H1 (cell line): Measurements from ENCODE around the gene SF3B6. TPM values are rescaled to one million over a fixed set of nuclear protein-coding genes. Genes with fewer than 3 reads are reported as not detected.

ENCODE experiments used
- CTCF ChIA-PET: fragments of 300-600 bp; sonication (Branson Sonifier 250); formaldehyde crosslinking; loops from one replicate; lab custom pipeline; 2021; ENCODE audit not compliant: partially characterized antibody; lab: Charles Lee
- POLR2A ChIA-PET: fragments of 300-600 bp; sonication (Branson Sonifier 250); formaldehyde crosslinking; loops from one replicate; lab custom pipeline; 2021; ENCODE audit warnings: inconsistent platforms; ENCODE audit not compliant: partially characterized antibody; lab: Charles Lee
- DNase-seq, 2 experiments: peaks; one replicate each; pipeline versions ENCODE4 v3.0.0 to v3.0.0-alpha.2; 2010 to 2022; ENCODE audit warnings: low spot score in 2 of 2, low read depth in 1 of 2, mixed read lengths in 1 of 2
- FAIRE-seq: peaks from 2 replicates; lab custom pipeline; 2011; peaks lifted over from hg19 to GRCh38; lab: Jason Lieb, UNC
- H2AFZ ChIP-seq: 2 replicates; pipeline ENCODE4 v1.8.1; 2012; ENCODE audit warnings: low read length, inconsistent platforms
- H2AK5ac ChIP-seq: 2 replicates; pipeline ENCODE4 v1.6.1; 2013; ENCODE audit warnings: low read depth, low read length
- H2BK120ac ChIP-seq: replicated peaks from 2 replicates; pipeline ENCODE3; 2013; ENCODE audit warnings: low read depth, low read length, inconsistent platforms
- H2BK12ac ChIP-seq: 2 replicates; pipeline ENCODE4 v1.6.1; 2013; ENCODE audit warnings: low read depth, low read length
- H2BK15ac ChIP-seq: 2 replicates; pipeline ENCODE4 v1.6.1; 2013; ENCODE audit warnings: low read length
- H2BK20ac ChIP-seq: 2 replicates; pipeline ENCODE4 v1.6.1; 2013; ENCODE audit warnings: low read length
- H2BK5ac ChIP-seq: 2 replicates; pipeline ENCODE4 v1.6.1; 2013; ENCODE audit warnings: low read depth, low read length
- H3K14ac ChIP-seq: 2 replicates; pipeline ENCODE4 v1.6.1; 2013; ENCODE audit warnings: inconsistent platforms; ENCODE audit not compliant: insufficient read length
- H3K18ac ChIP-seq: 2 replicates; pipeline ENCODE4 v1.6.1; 2013; ENCODE audit warnings: low read length; ENCODE audit errors: extremely low read depth
- H3K23ac ChIP-seq: 2 replicates; pipeline ENCODE4 v1.6.1; 2013; ENCODE audit warnings: inconsistent platforms; ENCODE audit not compliant: insufficient read length
- H3K23me2 ChIP-seq: 2 replicates; pipeline ENCODE4 v1.6.1; 2013; ENCODE audit warnings: low read depth, low read length
- H3K27ac ChIP-seq: 2 replicates; pipeline ENCODE4 v1.6.1; 2011; ENCODE audit warnings: low read depth, low read length, inconsistent platforms
- H3K27me3 ChIP-seq, 4 experiments: replicated peaks in 1 of 4; 1 replicate in 1 of 4; 2 replicates in 3 of 4; pipeline versions ENCODE4 v1.6.1 to v1.8.1; 2011 to 2013; ENCODE audit warnings: low read length in 3 of 4, mild to moderate bottlenecking in 3 of 4, inconsistent platforms in 2 of 4, mixed read lengths in 2 of 4, moderate library complexity in 1 of 4; ENCODE audit not compliant: control insufficient read depth in 3 of 4, insufficient read depth in 3 of 4; ENCODE audit errors: extremely low read depth in 1 of 4
- H3K36me3 ChIP-seq, 4 experiments: 2 replicates each; pipeline versions ENCODE4 v1.6.1 to v1.8.1; 2011 to 2013; ENCODE audit warnings: mild to moderate bottlenecking in 4 of 4, low read length in 3 of 4, moderate library complexity in 2 of 4, control low read depth in 1 of 4, inconsistent platforms in 1 of 4; ENCODE audit not compliant: insufficient read depth in 4 of 4, control insufficient read depth in 2 of 4
- H3K4ac ChIP-seq: replicated peaks from 2 replicates; pipeline ENCODE3; 2013; ENCODE audit warnings: low read length, low read depth, mixed read lengths, inconsistent platforms; ENCODE audit not compliant: insufficient read length
- H3K4me1 ChIP-seq, 4 experiments: replicated peaks in 1 of 4; 1 replicate in 1 of 4; 2 replicates in 3 of 4; pipeline versions ENCODE4 v1.6.1 to v1.8.1; 2011 to 2013; ENCODE audit warnings: low read length in 3 of 4, inconsistent platforms in 2 of 4, mixed read lengths in 1 of 4; ENCODE audit not compliant: insufficient read depth in 4 of 4, control insufficient read depth in 3 of 4
- H3K4me2 ChIP-seq, 2 experiments: 2 replicates each; pipeline versions ENCODE4 v1.6.1 to v1.8.1; 2011 to 2013; ENCODE audit warnings: low read depth in 2 of 2, low read length in 2 of 2, control low read depth in 1 of 2, inconsistent platforms in 1 of 2, mild to moderate bottlenecking in 1 of 2; ENCODE audit not compliant: insufficient read depth in 1 of 2
- H3K4me3 ChIP-seq, 4 experiments: fragments of 200-600, 300-600 bp in 1 of 4; sonication (generic), shearing (Covaris generic), sonication (Bioruptor Twin) in 1 of 4; 2 replicates each; pipeline versions ENCODE4 v1.5.1 to v1.8.1; 2011 to 2016; ENCODE audit warnings: low read length in 4 of 4, low read depth in 3 of 4, control low read depth in 2 of 4, inconsistent platforms in 2 of 4, mild to moderate bottlenecking in 2 of 4, mixed read lengths in 1 of 4, moderate library complexity in 1 of 4; ENCODE audit not compliant: insufficient read depth in 2 of 4; ENCODE audit errors: extremely low read depth in 1 of 4
- H3K56ac ChIP-seq: replicated peaks from 2 replicates; pipeline ENCODE3; 2013; ENCODE audit warnings: low read depth, mild to moderate bottlenecking, mixed read lengths, low read length, inconsistent platforms; ENCODE audit not compliant: insufficient read length
- H3K79me1 ChIP-seq: 2 replicates; pipeline ENCODE4 v1.6.1; 2013; ENCODE audit warnings: low read depth, low read length, control low read depth
- H3K79me2 ChIP-seq, 2 experiments: 2 replicates each; pipeline versions ENCODE4 v1.6.1 to v1.8.1; 2012 to 2013; ENCODE audit warnings: low read length in 2 of 2, mild to moderate bottlenecking in 2 of 2, inconsistent platforms in 1 of 2; ENCODE audit not compliant: insufficient read depth in 2 of 2, control insufficient read depth in 1 of 2
- H3K9ac ChIP-seq, 4 experiments: replicated peaks in 1 of 4; 1 replicate in 1 of 4; 2 replicates in 3 of 4; pipeline versions ENCODE4 v1.6.1 to v1.8.1; 2011 to 2013; ENCODE audit warnings: low read depth in 3 of 4, low read length in 3 of 4, control low read depth in 2 of 4, mild to moderate bottlenecking in 2 of 4, moderate library complexity in 2 of 4, inconsistent platforms in 1 of 4; ENCODE audit errors: extremely low read depth in 1 of 4
- H3K9me3 ChIP-seq, 2 experiments: 2 replicates each; pipeline versions ENCODE4 v1.6.1 to v1.8.1; 2012 to 2013; ENCODE audit warnings: mild to moderate bottlenecking in 2 of 2, moderate library complexity in 2 of 2, control low read depth in 1 of 2, inconsistent platforms in 1 of 2, low read depth in 1 of 2, low read length in 1 of 2, mixed read lengths in 1 of 2; ENCODE audit not compliant: insufficient read depth in 2 of 2
- H4K20me1 ChIP-seq, 2 experiments: replicated peaks in 1 of 2; 2 replicates each; pipeline versions ENCODE3 to v1.8.1; 2011 to 2013; ENCODE audit warnings: inconsistent platforms in 2 of 2, low read length in 2 of 2, mild to moderate bottlenecking in 1 of 2; ENCODE audit not compliant: insufficient read depth in 2 of 2, control insufficient read depth in 1 of 2
- H4K5ac ChIP-seq: 2 replicates; pipeline ENCODE4 v1.6.1; 2013; ENCODE audit warnings: low read length, low read depth, mixed read lengths, inconsistent platforms; ENCODE audit not compliant: insufficient read length
- H4K8ac ChIP-seq: 2 replicates; pipeline ENCODE4 v1.8.0; 2013; ENCODE audit warnings: mild to moderate bottlenecking, moderate library complexity, low read length, inconsistent platforms; ENCODE audit not compliant: insufficient read depth; ENCODE audit errors: extremely low read depth
- H4K91ac ChIP-seq: replicated peaks from 2 replicates; pipeline ENCODE3; 2013; ENCODE audit warnings: low read length, mixed read lengths, inconsistent platforms; ENCODE audit not compliant: insufficient read length
- KDM5A ChIP-seq: fragments of 200-600 bp; IDR thresholded peaks from 2 replicates; pipeline ENCODE4 v1.7.1; 2012; ENCODE audit warnings: mild to moderate bottlenecking, low read length, inconsistent platforms, mixed read lengths
- TAF7 ChIP-seq: optimal IDR thresholded peaks from 2 replicates; pipeline ENCODE3; 2011; ENCODE audit warnings: low read depth, mild to moderate bottlenecking, inconsistent platforms, low read length, moderate library complexity, borderline replicate concordance
- WGBS, 2 experiments: shearing (Covaris generic) in 1 of 2; methylation state at CpG; one replicate each; pipeline versions ENCODE4 v1.1.6 to v1.1.7; 2013 to 2015; ENCODE audit warnings: low lambda C conversion rate in 2 of 2, mixed read lengths in 2 of 2, inconsistent platforms in 1 of 2, low coverage in 1 of 2, missing lambda C conversion rate in 1 of 2; ENCODE audit not compliant: insufficient replicate concordance in 2 of 2, insufficient coverage in 1 of 2, insufficient read length in 1 of 2; ENCODE audit errors: extremely low coverage in 1 of 2, missing lambda C conversion rate in 1 of 2; 5-methylcytosine and 5-hydroxymethylcytosine counted together
- polyA plus RNA-seq, 7 experiments: library from polyadenylated mRNA; depleted of rRNA in 3 of 7; stranded (reverse) in 5 of 7; unstranded in 2 of 7; fragments of >200 nt in 5 of 7; fragments of 200-250 nt in 2 of 7; gene quantifications; 1 replicate in 5 of 7; 2 replicates in 1 of 7; 4 replicates in 1 of 7; pipeline versions ENCODE4 v1.2.1 to v1.2.3, GENCODE V29; 2011 to 2013; ENCODE audit warnings: missing spikeins in 2 of 7, mixed read lengths in 2 of 7
- total RNA-seq: library from RNA; stranded (reverse); fragmentation: NEBNext Ultra II Directional; extraction: Animal tissue kit (Norgen Biotek cat#: 25700); gene quantifications from 2 replicates; pipeline ENCODE4 v1.2.1, GENCODE V29; 2021

SF3B6 gene
- total and polyA plus RNA-seq, 2 of the 8 experiments (the other 6 are each of a cell fraction or from before 2014, with no cell fraction given): 126 to 155 TPM

- Histone ChIP-seq H3K79me2 (0 out of 4 replicates have a peak, but pooled peaks cover 0 to 6% of the 10 kb centered on the region in 2 experiments), H3K18ac (no peak overlapping the region), H2BK5ac (no peak overlapping the region), H4K8ac (no peak overlapping the region), H2BK15ac (no peak overlapping the region), H4K91ac (no peak overlapping the region), H3K36me3 (peaks cover 0 to 8% (median 0%) of the 10 kb centered on the region in 4 experiments; a peak in 1 of 8 replicates), H3K23me2 (peaks cover 4% of the 10 kb centered on the region; the same call in 1 of the 2 replicates), H2AFZ (no peak overlapping the region), H3K56ac (no peak overlapping the region), H3K4me2 (no peak overlapping the region), H2BK120ac (no peak overlapping the region), H4K5ac (no peak overlapping the region), H2BK12ac (no peak overlapping the region), H2BK20ac (no peak overlapping the region), H3K27me3 (no peaks in the 10 kb centered on the region), H3K27ac (no peak overlapping the region), H4K20me1 (peaks cover 2 to 4% of the 10 kb centered on the region in 2 experiments), H3K4me3 (no peak overlapping the region), H3K9ac (no peak overlapping the region), H3K4me1 (peaks cover 0 to 8% (median 4%) of the 10 kb centered on the region in 4 experiments; a peak in 4 of 7 replicates), H3K23ac (no peak overlapping the region), H3K9me3 (no peaks in the 10 kb centered on the region), H2AK5ac (no peak overlapping the region), H3K79me1 (no peaks in the 10 kb centered on the region), H3K14ac (no peak overlapping the region), H3K4ac (no peak overlapping the region)
- ChIA-PET POLR2A (interaction anchor here (0.7 to 1.8 kb wide), 5 partner anchors 14 to 294 kb away, joined by 3 to 5 read pairs (median 4); no protein-coding TSS in a partner anchor), CTCF (interaction anchor here (0.8 to 3.9 kb wide), 3 partner anchors 8 to 31 kb away, joined by 3 to 27 read pairs (median 4); partner anchors contain the start of gene TP53I3)
- 100% methylated on average over 1 of the region's 1 CpG; no CpG with 5 or more reads in 1 of the 2 experiments for WGBS, 2 experiments
- no peak for FAIRE-seq
- TF ChIP-seq KDM5A (no peak), TAF7 (no peak)
- no peak for DNase-seq
Measured at GRCh38 chr2:24052951-24053350, 23.2 kb downstream of the SF3B6 start.
